Suprapubic skin (tissue), 4 donors: Measurements from ENCODE around the gene C15orf61. TPM values are rescaled to one million over a fixed set of nuclear protein-coding genes. Genes with fewer than 3 reads are reported as not detected.

ENCODE experiments used
- DNase-seq, 2 donors: peaks; one replicate each; pipeline ENCODE4 v3.0.0-alpha.2; 2019; ENCODE audit warnings: low spot score in 2 of 2
- H3K27ac ChIP-seq: fragments of 200-600 bp; sonication (generic); one replicate; pipeline ENCODE4 v1.5.1; 2019
- H3K27me3 ChIP-seq: fragments of 200-600 bp; sonication (generic); one replicate; pipeline ENCODE4 v1.5.1; 2019
- H3K36me3 ChIP-seq: fragments of 200-600 bp; sonication (generic); one replicate; pipeline ENCODE4 v1.5.1; 2019
- H3K4me1 ChIP-seq: fragments of 200-600 bp; sonication (generic); one replicate; pipeline ENCODE4 v1.5.1; 2019
- H3K4me3 ChIP-seq: fragments of 200-600 bp; sonication (generic); one replicate; pipeline ENCODE4 v1.5.1; 2019; ENCODE audit warnings: mild to moderate bottlenecking
- H3K9me3 ChIP-seq: fragments of 200-600 bp; sonication (generic); one replicate; pipeline ENCODE4 v1.5.1; 2019
- EP300 ChIP-seq: sonication (generic); formaldehyde crosslinking; IDR thresholded peaks from one replicate; pipeline ENCODE4 v1.6.1; 2017; ENCODE audit warnings: antibody characterized with exemption
- POLR2A ChIP-seq, 2 donors: fragments of 450-650 bp; IDR thresholded peaks; one replicate each; pipeline ENCODE4 v1.6.1; 2017; ENCODE audit warnings: antibody characterized with exemption in 2 of 2, mild to moderate bottlenecking in 2 of 2, moderate library complexity in 2 of 2
- POLR2AphosphoS5 ChIP-seq, 3 donors: sonication (generic); formaldehyde crosslinking; IDR thresholded peaks; one replicate each; pipeline ENCODE4 v1.6.1; 2017; ENCODE audit warnings: antibody characterized with exemption in 3 of 3
- WGBS: methylation state at CpG from one replicate; pipeline ENCODE4 v1.1.5; 2018; 5-methylcytosine and 5-hydroxymethylcytosine counted together
- total RNA-seq, 4 donors: library from RNA; depleted of rRNA; stranded (reverse); fragments of >200 nt; gene quantifications; one replicate each; pipeline ENCODE4 v1.1.0, GENCODE V29; 2016
- TF ChIP-seq, protein P1 (sequence below), 2 donors: fragments of 200-600 bp in 1 of 2; fragments of 450-650 bp in 1 of 2; sonication (generic) in 1 of 2; IDR thresholded peaks; one replicate each; pipeline ENCODE4 v1.5.1; 2016 to 2019; ENCODE audit warnings: antibody characterized with exemption in 2 of 2, mild to moderate bottlenecking in 1 of 2, moderate library complexity in 1 of 2

The C15orf61 gene
- total RNA-seq, 4 donors from 2014 or later: 12.8 to 23.6 (median 16.8) TPM

DNA sequence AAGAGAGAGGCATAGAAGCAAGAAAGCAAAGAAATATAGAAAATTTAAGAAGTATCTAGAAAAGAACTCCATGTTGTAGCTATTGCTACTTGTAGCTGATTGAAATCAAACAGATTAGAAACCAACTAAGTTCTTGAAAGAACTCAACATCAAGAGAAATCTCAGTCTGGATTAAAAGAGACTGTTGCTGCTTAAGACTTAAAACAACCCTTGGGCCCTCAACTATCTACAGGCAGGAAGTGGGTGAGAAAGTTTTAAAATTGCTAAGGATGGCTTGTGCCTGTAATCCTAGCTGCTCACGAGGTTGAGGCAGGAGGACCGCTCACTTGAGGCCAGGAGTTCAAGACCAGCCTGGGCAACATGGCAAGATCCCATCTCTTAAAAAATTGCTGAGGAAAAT is 39.3 kb upstream of the C15orf61 start:
- WGBS: 91% methylated on average over 2 of the region's 2 CpGs
- Histone ChIP-seq H3K27me3 (no peaks in the 10 kb centered on the region), H3K9me3 (no peaks in the 10 kb centered on the region), H3K4me1 (no peaks in the 10 kb centered on the region), H3K36me3 (no peaks in the 10 kb centered on the region), H3K4me3 (no peak overlapping the region), H3K27ac (no peak overlapping the region)
- no peak for TF ChIP-seq POLR2A (IDR thresholded peaks at IDR 0.05)
- no peak for TF ChIP-seq EP300
- TF ChIP-seq, protein P1, sequence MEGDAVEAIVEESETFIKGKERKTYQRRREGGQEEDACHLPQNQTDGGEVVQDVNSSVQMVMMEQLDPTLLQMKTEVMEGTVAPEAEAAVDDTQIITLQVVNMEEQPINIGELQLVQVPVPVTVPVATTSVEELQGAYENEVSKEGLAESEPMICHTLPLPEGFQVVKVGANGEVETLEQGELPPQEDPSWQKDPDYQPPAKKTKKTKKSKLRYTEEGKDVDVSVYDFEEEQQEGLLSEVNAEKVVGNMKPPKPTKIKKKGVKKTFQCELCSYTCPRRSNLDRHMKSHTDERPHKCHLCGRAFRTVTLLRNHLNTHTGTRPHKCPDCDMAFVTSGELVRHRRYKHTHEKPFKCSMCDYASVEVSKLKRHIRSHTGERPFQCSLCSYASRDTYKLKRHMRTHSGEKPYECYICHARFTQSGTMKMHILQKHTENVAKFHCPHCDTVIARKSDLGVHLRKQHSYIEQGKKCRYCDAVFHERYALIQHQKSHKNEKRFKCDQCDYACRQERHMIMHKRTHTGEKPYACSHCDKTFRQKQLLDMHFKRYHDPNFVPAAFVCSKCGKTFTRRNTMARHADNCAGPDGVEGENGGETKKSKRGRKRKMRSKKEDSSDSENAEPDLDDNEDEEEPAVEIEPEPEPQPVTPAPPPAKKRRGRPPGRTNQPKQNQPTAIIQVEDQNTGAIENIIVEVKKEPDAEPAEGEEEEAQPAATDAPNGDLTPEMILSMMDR (IDR thresholded peaks at IDR 0.05): no peak
- TF ChIP-seq POLR2AphosphoS5 (IDR thresholded peaks at IDR 0.05): no peak
- DNase-seq: no peak

DNA sequence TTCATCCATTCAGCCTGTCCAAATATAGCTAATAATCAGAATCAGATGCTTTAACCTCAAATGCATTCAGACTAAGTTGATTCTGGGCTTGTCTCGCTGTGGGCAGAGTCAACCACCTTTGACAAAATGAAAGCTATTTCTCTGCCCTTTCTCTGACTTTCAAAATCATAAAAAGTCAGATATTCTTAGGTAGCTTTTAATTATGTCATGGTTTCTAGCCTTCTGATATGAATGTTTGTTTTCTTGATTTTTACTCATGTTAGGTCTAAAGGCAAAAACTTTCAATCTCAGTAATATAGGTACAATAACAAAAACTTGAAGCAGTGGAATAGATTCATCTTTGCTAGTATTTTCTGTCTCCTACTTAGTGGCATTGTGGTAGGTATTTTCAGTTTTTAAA is 25.3 kb upstream of the C15orf61 start:
- no peak for DNase-seq
- H3K27me3 ChIP-seq: no peaks in the 10 kb centered on the region
- 97% methylated on average over 1 of the region's 1 CpG for WGBS
- TF ChIP-seq, protein P1 (IDR thresholded peaks at IDR 0.05): no peak
- TF ChIP-seq POLR2AphosphoS5 (IDR thresholded peaks at IDR 0.05): no peak
- TF ChIP-seq EP300: no peak
- TF ChIP-seq POLR2A (IDR thresholded peaks at IDR 0.05): no peak
- H3K36me3 ChIP-seq: no peaks in the 10 kb centered on the region
- no peak overlapping the region for H3K27ac ChIP-seq
- no peak overlapping the region for H3K4me3 ChIP-seq
- H3K4me1 ChIP-seq: no peaks in the 10 kb centered on the region
- H3K9me3 ChIP-seq: no peaks in the 10 kb centered on the region

DNA sequence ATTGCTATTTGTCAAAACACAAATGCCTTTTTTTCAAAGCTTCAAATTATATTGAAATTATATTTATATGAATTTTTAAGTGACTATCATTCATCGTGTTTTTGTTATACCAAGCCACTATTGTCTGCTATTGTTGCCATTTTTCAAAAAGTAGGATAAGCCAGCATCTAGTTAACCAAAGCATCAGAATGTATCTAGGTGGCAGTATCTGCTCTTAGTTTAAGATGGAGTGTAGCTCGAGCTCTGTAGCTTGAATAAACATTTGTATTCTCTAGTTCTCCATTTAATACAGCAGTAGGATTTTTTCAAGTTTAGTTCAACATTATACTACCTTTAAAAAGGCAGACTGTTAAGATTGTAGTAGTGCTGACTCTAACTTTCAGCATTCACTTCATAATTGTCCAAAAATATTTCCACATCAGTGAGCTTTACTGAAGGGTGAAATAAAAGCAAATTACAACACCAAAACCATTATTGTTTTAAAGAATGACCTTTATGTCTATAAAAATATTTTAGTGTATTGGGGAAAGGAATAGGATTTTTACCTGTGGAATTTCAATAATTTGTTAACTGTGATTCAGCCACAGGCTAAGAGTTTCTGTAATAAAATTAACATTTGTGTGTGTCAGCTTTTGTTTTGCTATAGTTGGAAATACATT is 19.6 kb upstream of the C15orf61 start:
- 38% methylated on average over 2 of the region's 2 CpGs for WGBS
- no peak for DNase-seq
- H3K4me1 ChIP-seq: peaks cover 10% of the 10 kb centered on the region
- peak overlapping the region; percentile 57 for H3K27ac ChIP-seq
- H3K36me3 ChIP-seq: no peaks in the 10 kb centered on the region
- H3K27me3 ChIP-seq: no peaks in the 10 kb centered on the region
- no peak for TF ChIP-seq EP300
- no peak for TF ChIP-seq POLR2AphosphoS5 (IDR thresholded peaks at IDR 0.05)
- TF ChIP-seq, protein P1 (IDR thresholded peaks at IDR 0.05): no peak
- TF ChIP-seq POLR2A (IDR thresholded peaks at IDR 0.05): no peak
- H3K4me3 ChIP-seq: peak overlapping the region; percentile 23
- no peaks in the 10 kb centered on the region for H3K9me3 ChIP-seq

DNA sequence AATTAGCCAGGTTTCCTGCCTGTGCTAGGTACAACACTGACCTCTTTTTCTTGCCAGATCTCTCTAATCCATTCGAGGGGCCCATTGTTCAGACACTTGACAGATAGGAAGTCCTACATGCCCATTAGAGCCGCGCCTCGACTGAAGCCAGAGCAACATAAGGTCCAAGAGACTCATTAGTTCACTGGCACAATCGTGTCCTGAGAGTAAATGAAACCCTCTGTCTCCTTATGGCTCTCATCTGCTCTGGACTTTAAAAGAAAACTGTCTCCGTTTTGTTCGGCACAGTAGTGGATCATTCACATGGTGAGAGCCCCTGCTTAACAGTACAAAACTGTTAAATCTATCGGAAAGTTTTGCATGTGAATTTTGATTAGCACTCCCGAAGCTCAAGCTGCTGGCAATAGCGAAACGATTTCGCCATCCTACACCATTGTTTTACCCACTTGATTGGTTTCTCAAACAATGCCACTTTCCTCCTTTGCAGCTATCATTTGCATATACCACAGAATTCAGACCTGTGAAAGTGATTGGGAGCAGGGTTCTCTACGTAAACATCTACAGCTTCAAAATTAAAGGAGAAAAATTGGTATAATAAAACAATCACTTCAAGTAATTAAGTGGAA is 19.0 kb upstream of the C15orf61 start:
- Histone ChIP-seq H3K27me3 (no peaks in the 10 kb centered on the region), H3K36me3 (no peaks in the 10 kb centered on the region), H3K9me3 (no peaks in the 10 kb centered on the region), H3K27ac (peak overlapping the region; percentile 57), H3K4me3 (peak overlapping the region; percentile 23), H3K4me1 (peaks cover 16% of the 10 kb centered on the region)
- WGBS: 64% methylated on average over 13 of the region's 13 CpGs
- DNase-seq: no peak
- TF ChIP-seq, protein P1 (IDR thresholded peaks at IDR 0.05): no peak
- TF ChIP-seq EP300 (no peak), POLR2AphosphoS5 (IDR thresholded peaks at IDR 0.05) (no peak), POLR2A (IDR thresholded peaks at IDR 0.05) (no peak)

DNA sequence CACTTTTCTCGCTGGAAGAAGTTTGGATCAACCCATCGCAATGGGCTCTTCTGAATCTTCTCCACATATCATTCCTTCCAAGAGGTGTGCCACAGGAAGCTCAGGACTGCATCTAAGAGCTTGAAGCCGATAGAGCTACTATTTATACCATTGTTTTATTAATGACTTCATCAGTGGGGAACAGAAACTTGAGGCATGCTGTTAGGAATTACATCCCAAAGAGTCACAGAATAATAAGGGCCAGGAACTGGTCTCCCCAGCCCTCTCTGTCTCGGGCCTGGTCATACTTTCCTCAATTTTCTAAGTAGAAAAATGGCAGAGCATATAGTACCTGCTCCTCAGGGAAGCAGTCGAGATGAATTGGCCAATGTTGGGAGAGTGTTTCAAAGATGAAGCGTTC is 16.9 kb upstream of the C15orf61 start:
- TF ChIP-seq, protein P1 (IDR thresholded peaks at IDR 0.05): no peak
- Histone ChIP-seq H3K4me3 (no peak overlapping the region), H3K27me3 (no peaks in the 10 kb centered on the region), H3K27ac (peak overlapping the region; percentile 35), H3K4me1 (peaks cover 28% of the 10 kb centered on the region), H3K36me3 (no peaks in the 10 kb centered on the region), H3K9me3 (no peaks in the 10 kb centered on the region)
- WGBS: 93% methylated on average over 6 of the region's 6 CpGs
- no peak for DNase-seq
